Peyer's patch (tissue), 4 donors: ENCODE data around the gene UNKL.

Source experiments
- CTCF ChIP-seq, 6 experiments: fragments of 450-650 bp in 4 of 6; fragments of 200-600 bp in 2 of 6; sonication (generic) in 1 of 6; IDR thresholded peaks; one replicate each; pipeline ENCODE4 v1.5.1; 2017 to 2019; ENCODE audit warnings: antibody characterized with exemption in 6 of 6, mild to moderate bottlenecking in 3 of 6, moderate library complexity in 1 of 6
- POLR2A ChIP-seq, 2 donors: fragments of 450-650 bp; IDR thresholded peaks; one replicate each; pipeline ENCODE4 v1.5.1; 2017; ENCODE audit warnings: antibody characterized with exemption in 2 of 2, mild to moderate bottlenecking in 2 of 2, moderate library complexity in 2 of 2

GRCh38 chr16:1381612-1382406 lies 32.7 kb downstream of the UNKL start:
- no peak for TF ChIP-seq POLR2A (IDR thresholded peaks at IDR 0.05)
- TF ChIP-seq CTCF (IDR thresholded peaks at IDR 0.05): no peak
